OCI-M1 (cell line): ENCODE data around the gene GPX2.

Source experiments
- DNase-seq: peaks from one replicate; lab custom pipeline; 2025; lab: John Stamatoyannopoulos, UW

Gene GPX2

GRCh38 chr14:64942531-64943111 lies at the start of gene GPX2:
GPX2 (minus strand) TSS chr14:64942745; CDS start chr14:64942726, 19 bp downstream.
- DNase-seq, result no peak

- DNase-seq, result no peak
These were observed 48.4 kb upstream of the GPX2 start for GRCh38 chr14:64990939-64991338.

- no peak for DNase-seq
These were observed 47.8 kb upstream of the GPX2 start for GRCh38 chr14:64990296-64990695.

- no peak for DNase-seq
These were observed 44.9 kb upstream of the GPX2 start for GRCh38 chr14:64987438-64987767.

- DNase-seq, result peak; percentile 96
These were observed 44.3 kb upstream of the GPX2 start, which contains the start of gene FNTB for GRCh38 chr14:64986648-64987437. FNTB (plus strand) TSS chr14:64986895; CDS start chr14:64986954, 59 bp downstream.

GRCh38 chr14:64983439-64984310 lies 41.1 kb upstream of the GPX2 start:
- peak; percentile 57 for DNase-seq

GRCh38 chr14:64979336-64980074 lies 37.0 kb upstream of the GPX2 start:
- DNase-seq, result no peak

- DNase-seq, result no peak
These were observed 32.0 kb upstream of the GPX2 start for GRCh38 chr14:64974563-64974962.

GRCh38 chr14:64973826-64974225 lies 31.3 kb upstream of the GPX2 start:
- DNase-seq, result no peak

- DNase-seq, result no peak
These were observed 30.5 kb upstream of the GPX2 start for GRCh38 chr14:64973026-64973442.

- DNase-seq, result peak; percentile 5
These were observed 29.6 kb upstream of the GPX2 start, which contains the start of gene RAB15 for GRCh38 chr14:64971943-64972791. RAB15 (minus strand) TSS chr14:64972336; CDS start chr14:64972076, 260 bp downstream.

GRCh38 chr14:64971491-64971942 lies 29.0 kb upstream of the GPX2 start:
- DNase-seq, result no peak

GRCh38 chr14:64970776-64971477 lies 28.4 kb upstream of the GPX2 start:
- DNase-seq, result no peak

GRCh38 chr14:64970041-64970440 lies 27.5 kb upstream of the GPX2 start:
- no peak for DNase-seq

GRCh38 chr14:64968651-64969050 lies 26.1 kb upstream of the GPX2 start:
- no peak for DNase-seq

GRCh38 chr14:64968167-64968566 lies 25.6 kb upstream of the GPX2 start:
- DNase-seq, result no peak

GRCh38 chr14:64966976-64967375 lies 24.4 kb upstream of the GPX2 start:
- DNase-seq, result no peak

GRCh38 chr14:64965356-64966000 lies 22.9 kb upstream of the GPX2 start:
- DNase-seq, result no peak

GRCh38 chr14:64963611-64964010 lies 21.1 kb upstream of the GPX2 start:
- peak; percentile 16 for DNase-seq
